Erythroblast (primary cell): ENCODE results near the gene LAMB4.

Experiments
- GATA1 ChIP-seq: IDR thresholded peaks from 2 replicates; pipeline ENCODE4 v1.6.1; 2011; ENCODE audit warnings: low read depth, mild to moderate bottlenecking, control low read depth, low read length, moderate library complexity
- POLR2A ChIP-seq: IDR thresholded peaks from 2 replicates; pipeline ENCODE4 v1.6.1; 2011; ENCODE audit warnings: mild to moderate bottlenecking, low read length

DNA sequence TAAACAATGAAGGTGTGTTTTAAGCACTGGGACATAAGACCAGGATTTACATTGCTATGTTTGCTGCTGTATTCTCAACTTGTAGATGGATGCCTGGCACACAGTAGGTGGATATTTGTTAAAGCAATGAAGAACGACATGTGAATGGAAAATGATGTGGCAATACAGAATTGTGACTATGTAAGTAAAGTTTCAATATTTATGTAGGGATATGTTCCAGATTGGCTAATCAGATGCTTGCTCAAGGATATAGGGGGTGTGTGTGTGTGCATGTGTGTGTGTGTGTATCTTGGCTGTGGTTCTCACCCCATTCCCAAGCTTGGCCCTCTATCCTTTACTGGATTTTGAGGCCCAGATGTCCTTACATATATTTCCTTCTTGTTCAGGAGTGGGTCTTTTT lies 84.5 kb downstream of the LAMB4 start:
- no peak for TF ChIP-seq POLR2A
- no peak for TF ChIP-seq GATA1
